GM21367 (cell line): ENCODE results near the gene XRCC3.

ENCODE experiments used
- ATAC-seq: cut with Tn5 transposase; IDR thresholded peaks from one replicate; pipeline ENCODE4 v1.9.1; 2021; ENCODE audit not compliant: unreplicated experiment

XRCC3 gene

GRCh38 chr14:103707329-103708263, 7.7 kb downstream of the XRCC3 start:
- no peak for ATAC-seq

GRCh38 chr14:103706551-103707328, 8.5 kb downstream of the XRCC3 start:
- no peak for ATAC-seq

GRCh38 chr14:103705504-103706284, 9.6 kb downstream of the XRCC3 start:
- no peak for ATAC-seq

- ATAC-seq: no peak
Observed at GRCh38 chr14:103705118-103705503, 10.1 kb downstream of the XRCC3 start.

GRCh38 chr14:103704708-103705107, 10.5 kb downstream of the XRCC3 start:
- no peak for ATAC-seq

GRCh38 chr14:103703433-103704385, 11.5 kb downstream of the XRCC3 start:
- no peak for ATAC-seq

GRCh38 chr14:103702497-103703432, 12.5 kb downstream of the XRCC3 start:
- ATAC-seq: no peak

- no peak for ATAC-seq
Observed at GRCh38 chr14:103702095-103702494, 13.2 kb downstream of the XRCC3 start.

- no peak for ATAC-seq
Observed at GRCh38 chr14:103700753-103701490, 14.3 kb downstream of the XRCC3 start.

GRCh38 chr14:103699901-103700752, 15.1 kb downstream of the XRCC3 start:
- ATAC-seq: no peak

- ATAC-seq: no peak
Observed at GRCh38 chr14:103699261-103699661, 16.0 kb downstream of the XRCC3 start.

GRCh38 chr14:103698380-103699260, 16.6 kb downstream of the XRCC3 start:
- no peak for ATAC-seq

GRCh38 chr14:103697603-103698379, 17.5 kb downstream of the XRCC3 start:
- ATAC-seq: no peak

GRCh38 chr14:103697206-103697602, 18.0 kb downstream of the XRCC3 start:
- ATAC-seq: no peak

GRCh38 chr14:103696466-103697071, 18.7 kb downstream of the XRCC3 start:
- no peak for ATAC-seq
